HG03108 (cell line): ENCODE measurements around the gene LIFR.
"Not testable (repeated sequence)": the region's sequence is repeated elsewhere in the genome, so short reads cannot be mapped to it uniquely, and the experiment has no call there.

Source experiments
- ATAC-seq: cut with Tn5 transposase; IDR thresholded peaks from one replicate; pipeline ENCODE4 v1.9.1; 2021; ENCODE audit warnings: moderate library complexity; ENCODE audit not compliant: unreplicated experiment

Gene LIFR

GRCh38 chr5:38524022-38524421 lies 32.4 kb downstream of the LIFR start:
- no peak for ATAC-seq

- no peak for ATAC-seq
Measured at GRCh38 chr5:38519476-38519875, 37.0 kb downstream of the LIFR start.

GRCh38 chr5:38518341-38518740 lies 38.1 kb downstream of the LIFR start:
- ATAC-seq = no peak

GRCh38 chr5:38516649-38517048 lies 39.8 kb downstream of the LIFR start:
- ATAC-seq = not testable (repeated sequence)

GRCh38 chr5:38515646-38516045 lies 40.8 kb downstream of the LIFR start:
- ATAC-seq = no peak

GRCh38 chr5:38515092-38515491 lies 41.4 kb downstream of the LIFR start:
- no peak for ATAC-seq

- ATAC-seq = no peak
Measured at GRCh38 chr5:38509185-38509584, 47.3 kb downstream of the LIFR start.

GRCh38 chr5:38506302-38506701 lies 50.1 kb downstream of the LIFR start:
- no peak for ATAC-seq

GRCh38 chr5:38500573-38501260 lies 55.7 kb downstream of the LIFR start:
- no peak for ATAC-seq

- ATAC-seq = no peak
Measured at GRCh38 chr5:38497946-38498345, 58.5 kb downstream of the LIFR start.

- ATAC-seq = no peak
Measured at GRCh38 chr5:38494763-38495162, 61.7 kb downstream of the LIFR start.

- ATAC-seq = no peak
Measured at GRCh38 chr5:38494175-38494574, 62.3 kb downstream of the LIFR start.

- ATAC-seq = no peak
Measured at GRCh38 chr5:38483805-38484398, 72.5 kb downstream of the LIFR start.

GRCh38 chr5:38479315-38479904 lies 77.0 kb downstream of the LIFR start:
- no peak for ATAC-seq

- ATAC-seq = no peak
Measured at GRCh38 chr5:38478878-38479277, 77.6 kb downstream of the LIFR start.

GRCh38 chr5:38478166-38478565 lies 78.3 kb downstream of the LIFR start:
- no peak for ATAC-seq

GRCh38 chr5:38473008-38473407 lies 83.4 kb downstream of the LIFR start:
- ATAC-seq = no peak

- no peak for ATAC-seq
Measured at GRCh38 chr5:38472541-38472940, 83.9 kb downstream of the LIFR start.

GRCh38 chr5:38471709-38472108 lies 84.7 kb downstream of the LIFR start:
- ATAC-seq = no peak

- no peak for ATAC-seq
Measured at GRCh38 chr5:38469707-38470267, 86.7 kb downstream of the LIFR start.

- no peak for ATAC-seq
Measured at GRCh38 chr5:38468978-38469706, 87.3 kb downstream of the LIFR start.
